Astrocyte (in vitro differentiated cells and primary cell): ENCODE measurements around the gene NACC1. TPM values are rescaled to one million over a fixed set of nuclear protein-coding genes. Genes with fewer than 3 reads are reported as not detected.

Source experiments
- DNase-seq: peaks from one replicate; pipeline ENCODE4 v3.0.0-alpha.2; 2010; ENCODE audit warnings: low read depth
- FAIRE-seq: peaks from 2 replicates; lab custom pipeline; 2011; peaks lifted over from hg19 to GRCh38; lab: Jason Lieb, UNC
- H2AFZ ChIP-seq: 2 replicates; pipeline ENCODE4 v1.6.0; 2012; ENCODE audit warnings: low read depth, low read length, inconsistent platforms
- H3K27ac ChIP-seq: 2 replicates; pipeline ENCODE4 v1.5.1; 2011; ENCODE audit warnings: low read depth, low read length, inconsistent platforms
- H3K27me3 ChIP-seq: 2 replicates; pipeline ENCODE4 v1.6.0; 2011; ENCODE audit warnings: low read length, inconsistent platforms; ENCODE audit not compliant: insufficient read depth
- H3K36me3 ChIP-seq: 2 replicates; pipeline ENCODE4 v1.5.1; 2011; ENCODE audit warnings: low read length, inconsistent platforms; ENCODE audit not compliant: insufficient read depth
- H3K4me1 ChIP-seq: 2 replicates; pipeline ENCODE4 v1.5.1; 2011; ENCODE audit warnings: low read length, inconsistent platforms; ENCODE audit not compliant: insufficient read depth
- H3K4me2 ChIP-seq: 2 replicates; pipeline ENCODE4 v1.6.0; 2012; ENCODE audit warnings: low read length, inconsistent platforms
- H3K4me3 ChIP-seq: 2 replicates; pipeline ENCODE4 v1.5.1; 2011; ENCODE audit warnings: low read depth, mild to moderate bottlenecking, low read length, inconsistent platforms; ENCODE audit not compliant: insufficient read depth
- H3K79me2 ChIP-seq: 2 replicates; pipeline ENCODE4 v1.6.0; 2012; ENCODE audit warnings: mild to moderate bottlenecking, low read length, inconsistent platforms; ENCODE audit not compliant: insufficient read depth
- H3K9ac ChIP-seq: 2 replicates; pipeline ENCODE4 v1.6.0; 2012; ENCODE audit warnings: mild to moderate bottlenecking, low read length, inconsistent platforms
- H3K9me3 ChIP-seq: 2 replicates; pipeline ENCODE4 v1.5.1; 2012; ENCODE audit warnings: low read depth, mild to moderate bottlenecking, low read length, inconsistent platforms; ENCODE audit not compliant: insufficient read depth
- H4K20me1 ChIP-seq: 2 replicates; pipeline ENCODE4 v1.6.0; 2012; ENCODE audit warnings: low read length, inconsistent platforms; ENCODE audit not compliant: insufficient read depth
- H3K27ac Mint-ChIP-seq: one replicate; pipeline ENCODE4 v1.8.0; 2021; ENCODE audit warnings: mild to moderate bottlenecking, mixed read lengths; ENCODE audit not compliant: unreplicated experiment
- H3K27me3 Mint-ChIP-seq: one replicate; pipeline ENCODE4 v1.8.0; 2021; ENCODE audit warnings: low read depth, mixed read lengths; ENCODE audit not compliant: unreplicated experiment
- H3K36me3 Mint-ChIP-seq: one replicate; pipeline ENCODE4 v1.8.0; 2021; ENCODE audit warnings: low read depth, mixed read lengths; ENCODE audit not compliant: unreplicated experiment
- H3K4me1 Mint-ChIP-seq: one replicate; pipeline ENCODE4 v1.8.0; 2021; ENCODE audit warnings: low read depth, mixed read lengths; ENCODE audit not compliant: unreplicated experiment
- H3K4me3 Mint-ChIP-seq: one replicate; pipeline ENCODE4 v1.8.0; 2021; ENCODE audit warnings: mild to moderate bottlenecking, moderate library complexity, mixed read lengths; ENCODE audit not compliant: unreplicated experiment
- H3K9me3 Mint-ChIP-seq: one replicate; pipeline ENCODE4 v1.8.0; 2021; ENCODE audit warnings: mild to moderate bottlenecking, mixed read lengths; ENCODE audit not compliant: unreplicated experiment
- CTCF ChIP-seq: IDR thresholded peaks from 2 replicates; pipeline ENCODE4 v1.5.1; 2011; ENCODE audit warnings: low read depth, mild to moderate bottlenecking, inconsistent platforms, low read length, moderate library complexity; ENCODE audit not compliant: insufficient read depth
- EZH2 ChIP-seq: IDR thresholded peaks from 2 replicates; pipeline ENCODE4 v1.6.1; 2012; ENCODE audit warnings: mild to moderate bottlenecking, low read length, inconsistent platforms; ENCODE audit not compliant: insufficient read depth
- total RNA-seq: library from RNA; stranded (reverse); gene quantifications from 2 replicates; pipeline ENCODE4 v1.2.1, GENCODE V29; 2021

NACC1 gene
- total RNA-seq, 1 donor from 2014 or later, result 104 TPM

- peak overlapping the region; percentile 77 for H3K4me2 ChIP-seq
- H3K27ac ChIP-seq, result peak overlapping the region; percentile 81
- peaks cover 6% of the 10 kb centered on the region for H3K36me3 Mint-ChIP-seq
- H3K27me3 ChIP-seq, result no peaks in the 10 kb centered on the region
- peaks cover 38% of the 10 kb centered on the region for H3K27me3 Mint-ChIP-seq
- H3K9me3 ChIP-seq, result no peaks in the 10 kb centered on the region
- H3K27ac Mint-ChIP-seq, result no peak overlapping the region
- no peak overlapping the region for H3K4me3 ChIP-seq
- peaks cover 10% of the 10 kb centered on the region for H3K79me2 ChIP-seq
- FAIRE-seq, result no peak
- peaks cover 23% of the 10 kb centered on the region for H3K4me1 Mint-ChIP-seq
- DNase-seq, result no peak
- peak overlapping the region; percentile 83 for H3K9ac ChIP-seq
- no peak overlapping the region for H3K4me3 Mint-ChIP-seq
- peaks cover 47% of the 10 kb centered on the region for H3K4me1 ChIP-seq
- H3K36me3 ChIP-seq, result peaks cover 2% of the 10 kb centered on the region
- no peaks in the 10 kb centered on the region for H3K9me3 Mint-ChIP-seq
- TF ChIP-seq CTCF (no peak), EZH2 (no peak)
- H2AFZ ChIP-seq, result no peak overlapping the region
- peaks cover 14% of the 10 kb centered on the region for H4K20me1 ChIP-seq
Measured at GRCh38 chr19:13090511-13091231, 27.4 kb upstream of the NACC1 start.

GRCh38 chr19:13091400-13092157, 26.5 kb upstream of the NACC1 start:
- Mint-ChIP-seq H3K9me3 (no peaks in the 10 kb centered on the region), H3K27ac (peak overlapping the region; percentile 90), H3K36me3 (peaks cover 4% of the 10 kb centered on the region), H3K4me1 (peaks cover 21% of the 10 kb centered on the region), H3K27me3 (peaks cover 33% of the 10 kb centered on the region), H3K4me3 (peak overlapping the region; percentile 23)
- Histone ChIP-seq H3K36me3 (peaks cover 2% of the 10 kb centered on the region), H3K9ac (peak overlapping the region; percentile 83), H4K20me1 (peaks cover 5% of the 10 kb centered on the region), H3K4me1 (peaks cover 47% of the 10 kb centered on the region), H3K4me2 (peak overlapping the region; percentile 77), H3K79me2 (peaks cover 7% of the 10 kb centered on the region), H3K4me3 (no peak overlapping the region), H3K27ac (peak overlapping the region; percentile 81), H2AFZ (no peak overlapping the region), H3K27me3 (no peaks in the 10 kb centered on the region), H3K9me3 (no peaks in the 10 kb centered on the region)
- DNase-seq, result peak; percentile 96
- no peak for FAIRE-seq
- TF ChIP-seq CTCF (no peak), EZH2 (no peak)
